ENCODE results near the gene CDH23.

CDH23 gene

DNA sequence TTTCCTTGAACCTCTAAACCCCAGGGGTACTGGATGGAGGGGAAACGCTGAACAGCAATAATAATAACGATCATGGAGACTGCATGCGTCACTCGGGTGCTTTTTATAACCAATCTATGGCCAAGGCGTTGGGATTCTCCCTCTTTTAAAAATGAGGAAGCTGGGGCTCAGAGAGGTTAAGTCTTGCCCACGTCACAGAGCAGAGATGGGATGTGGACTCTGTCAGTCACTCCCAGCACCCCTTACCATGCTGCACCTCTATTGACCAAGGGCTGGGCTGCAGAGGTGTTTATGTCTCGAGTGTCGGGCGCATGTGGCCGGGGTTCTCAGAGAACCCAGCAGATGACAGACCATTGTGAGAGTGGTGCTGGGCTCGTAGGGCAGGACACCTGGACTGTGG, 129.9 kb downstream of the CDH23 start:
- no peak overlapping the region for H3K4me2 ChIP-seq
- no peak overlapping the region for H3K9ac ChIP-seq
- no peaks in the 10 kb centered on the region for H3K36me3 ChIP-seq (ENCODE audit: insufficient read depth)
- no peak overlapping the region for H3K4me3 ChIP-seq (IDR thresholded peaks at IDR 0.05; ENCODE audit: insufficient read depth, low read depth, low read length)
- H3K79me2 ChIP-seq (ENCODE audit: insufficient read depth, low read depth), result no peaks in the 10 kb centered on the region
- no peaks in the 10 kb centered on the region for H3K4me1 ChIP-seq (ENCODE audit: low read depth, poor library complexity, severe bottlenecking)
- H4K20me1 ChIP-seq (ENCODE audit: insufficient read depth), result no peaks in the 10 kb centered on the region
- H3K27ac ChIP-seq, result no peak overlapping the region
- H3K27me3 ChIP-seq (ENCODE audit: insufficient read depth, low read depth), result peaks cover 74% of the 10 kb centered on the region
- TF ChIP-seq, protein P1, sequence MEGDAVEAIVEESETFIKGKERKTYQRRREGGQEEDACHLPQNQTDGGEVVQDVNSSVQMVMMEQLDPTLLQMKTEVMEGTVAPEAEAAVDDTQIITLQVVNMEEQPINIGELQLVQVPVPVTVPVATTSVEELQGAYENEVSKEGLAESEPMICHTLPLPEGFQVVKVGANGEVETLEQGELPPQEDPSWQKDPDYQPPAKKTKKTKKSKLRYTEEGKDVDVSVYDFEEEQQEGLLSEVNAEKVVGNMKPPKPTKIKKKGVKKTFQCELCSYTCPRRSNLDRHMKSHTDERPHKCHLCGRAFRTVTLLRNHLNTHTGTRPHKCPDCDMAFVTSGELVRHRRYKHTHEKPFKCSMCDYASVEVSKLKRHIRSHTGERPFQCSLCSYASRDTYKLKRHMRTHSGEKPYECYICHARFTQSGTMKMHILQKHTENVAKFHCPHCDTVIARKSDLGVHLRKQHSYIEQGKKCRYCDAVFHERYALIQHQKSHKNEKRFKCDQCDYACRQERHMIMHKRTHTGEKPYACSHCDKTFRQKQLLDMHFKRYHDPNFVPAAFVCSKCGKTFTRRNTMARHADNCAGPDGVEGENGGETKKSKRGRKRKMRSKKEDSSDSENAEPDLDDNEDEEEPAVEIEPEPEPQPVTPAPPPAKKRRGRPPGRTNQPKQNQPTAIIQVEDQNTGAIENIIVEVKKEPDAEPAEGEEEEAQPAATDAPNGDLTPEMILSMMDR (conservative IDR thresholded peaks at IDR 0.05; ENCODE audit: low read depth, low read length), result no peak
- no peak overlapping the region for H2AFZ ChIP-seq (ENCODE audit: low read depth)

DNA sequence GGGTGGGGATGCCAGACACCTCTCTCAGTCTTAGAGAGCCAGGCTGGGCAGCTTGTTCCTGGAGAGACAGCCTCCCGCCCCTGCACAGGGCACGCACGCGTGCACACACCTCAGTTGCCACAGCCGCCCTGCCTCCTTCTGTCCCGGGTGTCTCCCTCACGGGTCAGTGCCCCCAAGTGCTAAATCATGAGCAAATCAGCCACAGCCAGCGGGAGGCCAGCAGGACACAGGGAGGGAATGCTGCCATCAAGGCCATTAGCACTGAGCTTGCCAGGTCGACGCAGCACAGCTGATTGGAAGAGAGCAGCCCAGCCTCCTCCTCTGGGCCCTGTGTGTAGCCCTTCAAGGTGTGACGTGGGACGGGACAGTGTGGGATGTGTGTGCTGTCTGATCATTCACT, 130.4 kb downstream of the CDH23 start:
- Histone ChIP-seq H3K79me2 (ENCODE audit: insufficient read depth, low read depth) (no peaks in the 10 kb centered on the region), H4K20me1 (ENCODE audit: insufficient read depth) (no peaks in the 10 kb centered on the region), H3K4me2 (no peak overlapping the region), H3K27me3 (ENCODE audit: insufficient read depth, low read depth) (peaks cover 73% of the 10 kb centered on the region), H3K4me1 (ENCODE audit: low read depth, poor library complexity, severe bottlenecking) (no peaks in the 10 kb centered on the region), H3K27ac (no peak overlapping the region), H3K9ac (no peak overlapping the region), H2AFZ (ENCODE audit: low read depth) (no peak overlapping the region), H3K4me3 (IDR thresholded peaks at IDR 0.05; ENCODE audit: insufficient read depth, low read depth, low read length) (no peak overlapping the region), H3K36me3 (ENCODE audit: insufficient read depth) (no peaks in the 10 kb centered on the region)
- TF ChIP-seq, protein P1 (conservative IDR thresholded peaks at IDR 0.05; ENCODE audit: low read depth, low read length), result no peak

DNA sequence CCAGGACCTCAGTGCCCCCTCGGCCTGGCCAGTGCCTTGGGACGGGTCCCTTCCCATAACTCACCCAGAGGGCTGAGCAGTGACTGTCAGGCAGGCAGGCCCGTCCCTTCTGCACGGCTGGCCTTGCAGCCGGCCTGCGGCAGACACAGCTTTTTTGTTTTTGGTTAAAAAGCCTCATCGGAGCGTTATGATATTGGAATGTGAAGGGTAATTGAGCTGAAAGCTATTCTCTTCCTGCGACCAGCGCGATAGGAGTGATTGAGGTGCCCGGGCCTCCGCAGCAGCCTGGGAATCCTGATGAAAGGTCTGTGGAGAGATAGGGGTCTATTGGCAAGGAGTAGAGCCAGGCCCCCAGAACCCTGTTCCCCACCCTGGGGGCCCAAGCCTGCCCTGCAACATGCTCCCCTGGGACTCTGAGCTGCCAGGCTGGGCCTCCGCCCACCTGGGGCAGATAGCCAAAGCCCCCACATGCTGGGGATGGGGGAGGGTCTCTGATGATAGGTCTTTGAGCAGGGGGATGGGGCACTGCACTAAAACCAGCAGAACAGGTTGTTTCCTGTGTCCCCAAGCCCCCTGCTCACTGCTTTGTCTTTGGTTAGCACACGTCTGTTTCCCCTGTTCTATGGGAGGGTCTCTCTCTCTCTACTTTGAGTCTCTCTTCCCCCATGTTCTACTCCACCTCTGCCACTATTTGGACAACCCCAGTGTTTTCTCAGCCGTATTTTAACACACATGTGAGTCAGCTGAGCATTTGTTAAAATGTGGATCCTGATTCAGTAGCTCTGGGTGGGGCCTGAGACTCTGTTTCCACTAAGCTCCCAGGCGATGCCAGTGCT, 131.9 kb downstream of the CDH23 start:
- no peak overlapping the region for H3K27ac ChIP-seq
- no peaks in the 10 kb centered on the region for H3K4me1 ChIP-seq (ENCODE audit: low read depth, poor library complexity, severe bottlenecking)
- no peak overlapping the region for H3K9ac ChIP-seq
- no peaks in the 10 kb centered on the region for H3K79me2 ChIP-seq (ENCODE audit: insufficient read depth, low read depth)
- H3K36me3 ChIP-seq (ENCODE audit: insufficient read depth), result no peaks in the 10 kb centered on the region
- no peaks in the 10 kb centered on the region for H4K20me1 ChIP-seq (ENCODE audit: insufficient read depth)
- H3K4me2 ChIP-seq, result no peak overlapping the region
- peaks cover 68% of the 10 kb centered on the region for H3K27me3 ChIP-seq (ENCODE audit: insufficient read depth, low read depth)
- no peak overlapping the region for H2AFZ ChIP-seq (ENCODE audit: low read depth)
- TF ChIP-seq, protein P1 (conservative IDR thresholded peaks at IDR 0.05; ENCODE audit: low read depth, low read length), result no peak
- no peak overlapping the region for H3K4me3 ChIP-seq (IDR thresholded peaks at IDR 0.05; ENCODE audit: insufficient read depth, low read depth, low read length)

DNA sequence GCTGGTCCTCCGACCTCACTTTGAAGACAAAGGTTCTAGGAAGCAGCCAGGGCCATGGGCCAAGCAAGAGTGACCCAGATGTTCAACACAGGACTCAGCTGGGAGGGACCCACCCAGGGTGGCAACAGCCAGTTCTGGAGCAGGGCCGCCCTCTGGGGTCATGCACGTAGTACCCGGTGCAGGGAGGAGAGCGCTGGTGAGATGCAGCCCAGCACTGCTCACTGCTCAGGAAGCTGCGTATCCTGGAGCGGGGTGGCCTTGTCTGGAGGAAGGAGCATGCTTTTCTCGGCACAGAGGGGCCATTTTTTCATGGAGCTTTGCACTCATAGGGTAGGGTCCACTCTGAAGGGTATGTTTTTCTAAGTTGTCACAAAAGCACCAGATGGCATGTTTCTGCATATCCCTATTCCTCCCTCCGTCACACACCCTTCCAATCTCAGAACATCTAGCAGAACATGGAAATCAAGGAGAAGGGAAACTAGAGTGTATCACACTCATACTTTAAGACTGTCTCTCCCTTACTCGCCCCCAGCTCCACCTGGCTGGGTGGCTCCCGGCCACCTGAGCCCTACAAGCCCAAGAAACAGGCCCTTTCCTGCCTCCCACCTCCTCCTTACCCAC, 132.6 kb downstream of the CDH23 start:
- Histone ChIP-seq H3K4me1 (ENCODE audit: low read depth, poor library complexity, severe bottlenecking) (no peaks in the 10 kb centered on the region), H3K9ac (no peak overlapping the region), H3K79me2 (ENCODE audit: insufficient read depth, low read depth) (no peaks in the 10 kb centered on the region), H3K27ac (no peak overlapping the region), H3K4me2 (no peak overlapping the region), H3K36me3 (ENCODE audit: insufficient read depth) (no peaks in the 10 kb centered on the region), H3K4me3 (IDR thresholded peaks at IDR 0.05; ENCODE audit: insufficient read depth, low read depth, low read length) (no peak overlapping the region), H3K27me3 (ENCODE audit: insufficient read depth, low read depth) (peaks cover 68% of the 10 kb centered on the region), H4K20me1 (ENCODE audit: insufficient read depth) (no peaks in the 10 kb centered on the region), H2AFZ (ENCODE audit: low read depth) (no peak overlapping the region)
- TF ChIP-seq, protein P1 (conservative IDR thresholded peaks at IDR 0.05; ENCODE audit: low read depth, low read length), result no peak
